VCaP (cell line): ENCODE data around the gene LTB4R2.

ENCODE experiments used
- H3K27ac ChIP-seq: fragments of 450-650 bp; 2 replicates; pipeline ENCODE4 v1.5.1; 2017
- TF ChIP-seq, protein P1 (sequence below): fragments of 450-650 bp; conservative IDR thresholded peaks from 2 replicates; pipeline ENCODE4 v1.5.1; 2017; ENCODE audit warnings: mild to moderate bottlenecking, moderate library complexity

Gene LTB4R2

DNA sequence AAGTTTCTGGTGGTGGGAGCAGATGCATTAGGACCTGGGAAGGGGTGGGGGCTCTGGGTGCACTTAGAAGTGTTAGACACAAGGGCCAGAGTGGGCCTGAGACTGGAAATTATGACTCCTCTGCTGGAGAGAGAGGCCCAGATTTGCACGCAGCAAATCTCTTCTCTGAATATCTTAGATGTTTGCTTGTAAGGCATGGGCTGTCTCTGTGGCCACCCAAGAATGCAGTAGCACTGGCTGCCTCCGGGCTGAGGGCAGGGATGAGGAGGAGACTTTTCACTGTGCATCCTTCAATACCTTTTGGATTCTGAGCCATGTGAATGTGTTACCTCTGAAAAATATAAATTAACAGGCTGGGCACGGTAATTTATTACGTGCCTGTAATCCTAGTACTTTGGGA lies 24.6 kb upstream of the LTB4R2 start:
- H3K27ac ChIP-seq = no peak overlapping the region
- TF ChIP-seq, protein P1, sequence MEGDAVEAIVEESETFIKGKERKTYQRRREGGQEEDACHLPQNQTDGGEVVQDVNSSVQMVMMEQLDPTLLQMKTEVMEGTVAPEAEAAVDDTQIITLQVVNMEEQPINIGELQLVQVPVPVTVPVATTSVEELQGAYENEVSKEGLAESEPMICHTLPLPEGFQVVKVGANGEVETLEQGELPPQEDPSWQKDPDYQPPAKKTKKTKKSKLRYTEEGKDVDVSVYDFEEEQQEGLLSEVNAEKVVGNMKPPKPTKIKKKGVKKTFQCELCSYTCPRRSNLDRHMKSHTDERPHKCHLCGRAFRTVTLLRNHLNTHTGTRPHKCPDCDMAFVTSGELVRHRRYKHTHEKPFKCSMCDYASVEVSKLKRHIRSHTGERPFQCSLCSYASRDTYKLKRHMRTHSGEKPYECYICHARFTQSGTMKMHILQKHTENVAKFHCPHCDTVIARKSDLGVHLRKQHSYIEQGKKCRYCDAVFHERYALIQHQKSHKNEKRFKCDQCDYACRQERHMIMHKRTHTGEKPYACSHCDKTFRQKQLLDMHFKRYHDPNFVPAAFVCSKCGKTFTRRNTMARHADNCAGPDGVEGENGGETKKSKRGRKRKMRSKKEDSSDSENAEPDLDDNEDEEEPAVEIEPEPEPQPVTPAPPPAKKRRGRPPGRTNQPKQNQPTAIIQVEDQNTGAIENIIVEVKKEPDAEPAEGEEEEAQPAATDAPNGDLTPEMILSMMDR = no peak

DNA sequence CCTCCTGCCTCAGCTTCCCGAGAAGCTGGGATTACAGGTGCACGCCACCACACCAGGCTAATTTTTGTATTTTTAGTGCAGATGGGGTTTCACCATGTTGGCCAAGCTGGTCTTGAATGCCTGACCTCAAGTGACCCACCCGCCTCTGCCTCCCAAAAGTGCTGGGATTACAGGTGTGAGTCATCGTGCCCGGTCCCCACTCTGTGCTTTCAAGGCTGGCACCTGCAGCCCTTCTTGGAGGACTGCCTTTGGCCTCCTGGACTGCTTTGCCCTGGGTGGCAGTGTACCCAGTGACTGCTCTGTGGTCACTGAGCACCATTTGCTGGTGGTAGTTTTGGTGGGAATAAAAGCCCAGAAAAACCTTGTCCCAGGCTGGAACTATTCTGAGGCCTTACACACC lies 22.9 kb upstream of the LTB4R2 start:
- TF ChIP-seq, protein P1 = no peak

DNA sequence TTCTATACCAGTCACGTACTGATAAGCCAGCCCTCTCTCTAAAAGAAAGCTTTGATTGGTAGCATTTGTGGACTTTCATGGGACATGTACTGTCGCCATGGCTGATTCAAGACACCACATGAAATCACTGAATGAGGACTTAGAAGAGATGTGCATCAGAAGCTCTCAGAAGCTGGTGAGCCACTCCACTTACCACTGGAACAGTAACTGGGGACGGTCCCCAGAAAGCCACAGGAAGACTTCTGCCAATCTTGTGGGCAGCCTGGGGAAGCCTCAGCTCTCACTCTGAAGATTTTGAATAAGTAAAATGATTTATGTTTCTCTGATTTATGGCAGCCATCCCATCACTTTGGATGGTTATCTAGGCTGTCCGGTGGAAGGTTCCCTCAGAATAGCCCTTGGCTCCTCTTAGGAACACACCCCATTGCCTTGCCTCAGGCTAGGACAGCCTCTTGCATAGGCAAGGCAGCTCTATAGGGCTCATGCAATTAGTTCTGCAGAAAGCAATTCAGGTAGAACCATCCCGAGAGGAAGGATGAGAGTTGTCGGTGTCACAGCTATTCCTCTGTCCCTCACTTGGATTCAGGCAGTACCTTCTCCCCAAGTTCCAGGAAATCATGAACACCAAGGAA lies 20.2 kb upstream of the LTB4R2 start:
- H3K27ac ChIP-seq = no peak overlapping the region
- TF ChIP-seq, protein P1 = no peak

More for the DNA sequence above, 22.9 kb upstream of the LTB4R2 start:
- H3K27ac ChIP-seq = no peak overlapping the region

DNA sequence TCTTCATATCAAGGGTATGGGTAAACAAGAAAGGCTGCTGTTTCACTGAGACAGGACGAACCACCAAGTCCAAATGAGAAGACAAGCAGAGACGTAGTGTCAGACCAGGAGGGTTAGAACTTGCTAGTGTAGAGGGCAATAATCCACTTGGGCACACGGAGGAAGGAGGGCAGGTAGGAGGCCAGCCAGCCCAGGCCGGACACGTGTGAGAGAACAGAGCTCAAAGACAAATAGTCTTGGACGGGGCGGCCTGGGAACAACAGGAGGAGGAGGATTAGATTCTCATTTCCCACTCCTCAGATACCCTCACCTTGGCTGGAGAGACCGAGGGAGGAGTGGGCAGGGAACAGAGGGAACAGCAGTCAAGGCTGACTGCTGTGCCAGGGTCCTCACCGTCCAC lies 19.2 kb upstream of the LTB4R2 start:
- TF ChIP-seq, protein P1 = no peak
- H3K27ac ChIP-seq = no peak overlapping the region

DNA sequence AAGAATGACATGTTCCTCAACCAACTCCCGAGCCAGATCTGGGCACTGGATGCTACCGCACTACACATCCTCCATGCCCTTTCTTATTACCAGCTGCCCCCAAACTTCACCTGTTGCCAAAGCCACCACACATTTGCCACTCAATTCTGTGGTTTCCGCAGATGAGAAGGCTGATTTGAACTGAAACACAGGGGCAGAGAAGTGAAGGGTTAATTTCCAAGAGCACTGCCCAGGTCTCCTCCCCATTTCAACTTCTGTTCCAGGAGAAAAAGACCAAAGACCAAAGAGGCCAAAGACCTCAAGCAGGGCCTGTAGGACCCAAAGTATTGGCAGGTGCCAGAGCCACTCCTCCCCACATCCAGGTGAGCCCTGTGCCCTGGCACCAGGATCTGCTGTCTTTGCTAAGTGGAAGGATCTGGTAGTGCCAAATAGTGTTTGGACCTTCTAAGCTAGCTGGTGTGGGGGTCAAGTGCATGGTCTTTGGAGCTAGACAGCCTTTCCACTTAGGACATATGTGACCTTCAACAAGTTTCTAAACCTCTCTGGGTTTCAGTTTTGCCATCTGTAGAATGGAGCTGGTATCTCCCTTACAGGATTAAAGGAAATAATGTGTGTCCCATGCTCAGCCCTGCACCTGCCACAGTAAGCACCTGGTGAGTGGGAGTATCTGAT lies 18.4 kb upstream of the LTB4R2 start:
- no peak overlapping the region for H3K27ac ChIP-seq
- TF ChIP-seq, protein P1 = no peak

DNA sequence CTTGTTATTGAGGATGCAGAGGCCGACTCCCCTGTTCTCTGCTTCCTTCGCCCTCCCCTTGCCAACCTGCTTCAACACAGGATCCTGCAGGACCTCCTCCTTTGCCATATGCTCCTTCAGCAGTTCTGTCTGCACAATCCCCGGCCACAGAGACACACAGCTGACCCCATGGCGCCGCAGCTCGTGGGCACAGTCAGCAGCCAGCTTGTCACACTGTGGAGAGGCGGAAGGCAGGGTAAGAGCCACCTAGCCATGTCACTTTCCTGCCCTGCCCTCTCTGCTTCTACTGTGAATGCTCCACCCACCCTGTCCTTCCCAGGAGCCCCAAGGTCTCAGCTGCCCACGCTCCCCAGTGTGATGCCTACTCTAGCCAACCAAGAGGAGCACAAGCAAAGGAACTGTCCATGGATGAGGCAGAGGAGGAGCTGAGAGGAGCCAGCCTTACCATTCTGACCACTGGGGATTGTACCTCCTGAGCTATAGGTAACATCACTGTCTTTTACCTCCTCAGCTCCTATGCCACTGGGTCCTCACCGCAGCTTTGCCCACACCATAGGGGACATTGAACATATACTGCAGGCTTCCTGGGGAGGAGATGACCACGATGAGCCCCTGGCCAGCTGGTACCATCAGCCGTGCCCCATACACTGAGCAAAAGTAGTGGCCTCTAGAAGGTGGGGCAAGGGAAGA lies 17.7 kb upstream of the LTB4R2 start:
- TF ChIP-seq, protein P1 = no peak
- H3K27ac ChIP-seq = no peak overlapping the region

DNA sequence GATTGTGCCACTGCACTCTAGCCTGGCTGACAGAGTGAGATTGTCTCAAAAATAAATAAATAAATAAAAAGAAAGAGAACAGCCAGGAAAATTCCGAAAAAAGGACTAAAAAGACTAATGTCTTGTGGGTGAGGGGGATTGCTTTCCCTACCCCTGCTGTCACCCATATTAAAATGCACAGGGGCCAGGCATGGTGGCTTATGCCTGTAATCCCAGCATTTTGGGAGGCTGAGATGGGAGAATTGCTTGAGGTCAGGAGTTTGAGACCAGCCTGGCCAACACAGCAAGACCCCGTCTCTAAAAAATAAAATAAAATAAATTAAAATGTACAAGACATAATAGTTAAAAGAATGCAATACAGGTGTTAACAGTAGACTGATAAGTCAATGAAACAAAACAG lies 16.4 kb upstream of the LTB4R2 start:
- TF ChIP-seq, protein P1 = no peak
- H3K27ac ChIP-seq = no peak overlapping the region
